WTC11 (cell line): ENCODE measurements around the gene TRMT112.

Experiments
- ATF2 ChIP-seq: sonication (generic); formaldehyde crosslinking; IDR thresholded peaks from 2 replicates; pipeline ENCODE4 v1.8.1; 2022; ENCODE audit warnings: low read depth, missing genetic modification reagents, borderline replicate concordance
- CBFB ChIP-seq: sonication (generic); formaldehyde crosslinking; IDR thresholded peaks from 2 replicates; pipeline ENCODE4 v1.8.1; 2022; ENCODE audit warnings: mild to moderate bottlenecking, low read depth, missing genetic modification reagents
- CTCF ChIP-seq: fragments of 200-600 bp; IDR thresholded peaks from 2 replicates; pipeline ENCODE4 v1.8.0; 2022; ENCODE audit warnings: antibody characterized with exemption
- FOXJ3 ChIP-seq: sonication (generic); formaldehyde crosslinking; IDR thresholded peaks from 2 replicates; pipeline ENCODE4 v1.9.0; 2021; ENCODE audit warnings: missing genetic modification reagents, mild to moderate bottlenecking, borderline replicate concordance
- HMGXB4 ChIP-seq: sonication (generic); formaldehyde crosslinking; IDR thresholded peaks from 2 replicates; pipeline ENCODE4 v1.8.1; 2023; ENCODE audit warnings: mild to moderate bottlenecking, moderate library complexity, missing genetic modification reagents
- NFE2L1 ChIP-seq: sonication (generic); formaldehyde crosslinking; IDR thresholded peaks from 2 replicates; pipeline ENCODE4 v1.8.1; 2023; ENCODE audit warnings: missing genetic modification reagents

- TF ChIP-seq CTCF (no peak), HMGXB4 (CRISPR knock-in tag) (no peak), NFE2L1 (CRISPR knock-in tag) (no peak), CBFB (CRISPR knock-in tag) (no peak), ATF2 (CRISPR knock-in tag) (no peak), FOXJ3 (CRISPR knock-in tag) (no peak)
These were observed 24.1 kb upstream of the TRMT112 start for GRCh38 chr11:64341429-64341828.
